Measurements from ENCODE around the gene ARHGDIG.

Gene ARHGDIG

DNA sequence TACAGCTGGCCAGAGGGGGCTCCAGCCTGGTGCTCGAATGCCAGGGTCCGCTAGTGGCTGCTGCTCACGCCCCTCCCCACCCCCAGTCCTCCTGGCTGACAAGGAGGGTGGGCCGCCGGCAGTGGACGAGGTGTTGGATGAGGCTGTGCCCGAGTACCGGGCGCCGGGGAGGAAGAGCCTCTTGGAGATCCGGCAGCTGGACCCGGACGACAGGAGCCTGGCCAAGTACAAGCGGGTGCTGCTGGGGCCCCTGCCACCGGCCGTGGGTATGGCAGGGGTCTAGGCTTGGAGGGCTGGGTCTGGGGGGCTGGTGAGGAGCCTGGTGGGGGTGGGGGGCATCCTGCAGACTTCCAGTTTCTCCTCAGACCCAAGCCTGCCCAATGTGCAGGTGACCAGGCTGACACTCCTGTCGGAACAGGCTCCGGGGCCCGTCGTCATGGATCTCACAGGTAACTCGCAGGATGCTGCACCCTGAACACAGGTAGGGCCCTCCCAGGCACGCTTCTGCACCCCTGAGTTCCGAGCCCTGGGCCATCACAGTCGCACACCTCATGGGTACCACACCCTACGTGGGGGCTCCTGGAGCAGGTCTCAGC is 1.4 kb downstream of the ARHGDIG start:
- no peak for DNase-seq

DNA sequence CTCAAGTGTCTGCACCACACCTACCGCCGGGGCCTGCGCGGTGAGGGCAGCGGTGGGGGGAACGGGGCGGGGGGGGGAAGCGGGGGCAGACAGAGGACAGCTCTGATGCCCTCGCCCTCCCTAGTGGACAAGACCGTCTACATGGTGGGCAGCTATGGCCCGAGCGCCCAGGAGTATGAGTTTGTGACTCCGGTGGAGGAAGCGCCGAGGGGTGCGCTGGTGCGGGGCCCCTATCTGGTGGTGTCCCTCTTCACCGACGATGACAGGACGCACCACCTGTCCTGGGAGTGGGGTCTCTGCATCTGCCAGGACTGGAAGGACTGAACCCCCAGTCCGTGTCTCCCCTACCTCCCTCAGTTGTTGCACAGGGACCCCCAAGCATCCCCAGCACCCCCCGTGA is 2.1 kb downstream of the ARHGDIG start:
- DNase-seq: no peak

DNA sequence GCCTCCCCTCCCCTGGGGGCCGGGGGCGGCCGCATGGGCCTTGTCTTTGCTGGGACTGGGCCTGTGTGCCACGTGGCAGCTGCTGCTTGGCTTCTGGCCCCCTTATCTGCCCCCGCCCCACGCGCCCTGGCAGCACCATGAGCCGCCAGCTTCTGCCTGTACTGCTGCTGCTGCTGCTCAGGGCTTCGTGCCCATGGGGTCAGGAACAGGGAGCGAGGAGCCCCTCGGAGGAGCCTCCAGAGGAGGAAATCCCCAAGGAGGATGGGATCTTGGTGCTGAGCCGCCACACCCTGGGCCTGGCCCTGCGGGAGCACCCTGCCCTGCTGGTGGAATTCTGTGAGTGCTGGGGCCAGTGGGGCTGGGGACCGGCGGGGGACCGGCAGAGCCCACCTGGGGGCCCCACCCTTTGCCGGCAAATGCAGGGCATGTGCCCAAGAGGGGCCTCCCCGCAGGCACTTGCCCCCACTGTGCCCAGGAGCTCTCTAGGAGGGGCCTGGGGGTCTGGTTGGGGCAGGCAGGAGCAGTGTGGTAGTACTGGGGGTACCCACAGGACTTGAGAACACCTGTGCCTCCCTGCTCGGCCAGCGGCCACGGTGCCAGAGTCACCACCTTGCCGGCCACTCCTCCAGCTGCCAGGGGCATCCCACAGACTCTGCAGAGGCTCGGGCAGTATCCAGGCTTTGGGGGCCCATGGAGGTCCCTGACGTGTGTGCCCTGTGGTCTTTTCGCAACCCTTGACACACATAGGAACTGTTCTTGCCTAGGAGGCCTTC is 2.8 kb downstream of the ARHGDIG start, which contains the start of gene PDIA2:
Gene PDIA2, plus strand, starts transcription at position 132 of the 773 bp plus-strand sequence. Its CDS starts 6 bp downstream, at position 138.
- no peak for DNase-seq

DNA sequence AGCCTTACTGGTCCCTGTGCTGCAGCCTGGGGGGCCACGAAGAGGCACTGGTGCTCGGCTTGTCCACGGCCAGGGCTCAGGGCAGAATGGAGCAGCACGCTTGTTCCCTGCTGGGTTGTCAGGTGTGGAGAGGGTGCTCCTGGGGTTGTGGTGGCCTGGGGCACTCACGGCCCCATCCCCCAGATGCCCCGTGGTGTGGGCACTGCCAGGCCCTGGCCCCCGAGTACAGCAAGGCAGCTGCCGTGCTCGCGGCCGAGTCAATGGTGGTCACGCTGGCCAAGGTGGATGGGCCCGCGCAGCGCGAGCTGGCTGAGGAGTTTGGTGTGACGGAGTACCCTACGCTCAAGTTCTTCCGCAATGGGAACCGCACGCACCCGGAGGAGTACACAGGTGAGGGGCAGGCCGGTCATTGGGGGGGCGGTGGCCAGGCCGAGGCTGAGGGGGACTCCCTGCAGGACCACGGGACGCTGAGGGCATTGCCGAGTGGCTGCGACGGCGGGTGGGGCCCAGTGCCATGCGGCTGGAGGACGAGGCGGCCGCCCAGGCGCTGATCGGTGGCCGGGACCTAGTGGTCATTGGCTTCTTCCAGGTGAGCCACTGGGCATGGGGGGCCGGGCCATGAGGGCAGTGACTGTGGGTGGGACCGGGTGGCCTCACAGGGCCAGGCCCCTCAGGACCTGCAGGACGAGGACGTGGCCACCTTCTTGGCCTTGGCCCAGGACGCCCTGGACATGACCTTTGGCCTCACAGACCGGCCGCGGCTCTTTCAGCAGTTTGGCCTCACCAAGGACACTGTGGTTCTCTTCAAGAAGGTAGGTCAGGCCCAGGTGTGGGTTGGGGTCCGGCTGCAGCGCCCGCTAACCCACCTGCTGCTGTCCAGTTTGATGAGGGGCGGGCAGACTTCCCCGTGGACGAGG is 4.1 kb downstream of the ARHGDIG start:
- no peak for DNase-seq

DNA sequence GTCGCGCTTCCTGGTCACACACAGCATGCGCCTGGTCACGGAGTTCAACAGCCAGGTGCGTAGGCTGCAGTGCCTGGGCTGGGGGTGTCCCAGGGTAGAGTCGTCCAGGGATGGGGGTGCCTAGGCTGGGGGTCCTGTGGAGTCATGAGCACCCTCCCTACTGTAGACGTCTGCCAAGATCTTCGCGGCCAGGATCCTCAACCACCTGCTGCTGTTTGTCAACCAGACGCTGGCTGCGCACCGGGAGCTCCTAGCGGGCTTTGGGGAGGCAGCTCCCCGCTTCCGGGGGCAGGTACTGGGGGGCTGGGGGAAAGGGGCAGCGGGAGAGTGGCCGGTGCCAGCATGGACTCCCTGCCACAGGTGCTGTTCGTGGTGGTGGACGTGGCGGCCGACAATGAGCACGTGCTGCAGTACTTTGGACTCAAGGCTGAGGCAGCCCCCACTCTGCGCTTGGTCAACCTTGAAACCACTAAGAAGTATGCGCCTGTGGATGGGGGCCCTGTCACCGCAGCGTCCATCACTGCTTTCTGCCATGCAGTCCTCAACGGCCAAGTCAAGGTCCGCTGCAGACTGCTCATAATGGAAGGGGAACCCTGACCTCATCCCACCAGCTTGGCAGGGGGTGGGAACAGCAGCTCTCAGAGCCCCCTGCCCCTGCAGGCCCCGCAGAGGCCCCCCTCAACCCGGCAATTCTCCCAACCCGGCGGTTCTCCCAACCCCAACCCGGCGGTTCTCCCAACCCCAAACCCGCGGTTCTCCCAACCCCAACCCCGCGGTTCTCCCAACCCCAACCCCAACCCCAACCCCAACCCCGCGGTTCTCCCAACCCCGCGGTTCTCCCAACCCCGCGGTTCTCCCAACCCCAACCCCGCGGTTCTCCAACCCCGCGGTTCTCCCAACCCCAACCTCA is 5.0 kb downstream of the ARHGDIG start:
- no peak for DNase-seq

DNA sequence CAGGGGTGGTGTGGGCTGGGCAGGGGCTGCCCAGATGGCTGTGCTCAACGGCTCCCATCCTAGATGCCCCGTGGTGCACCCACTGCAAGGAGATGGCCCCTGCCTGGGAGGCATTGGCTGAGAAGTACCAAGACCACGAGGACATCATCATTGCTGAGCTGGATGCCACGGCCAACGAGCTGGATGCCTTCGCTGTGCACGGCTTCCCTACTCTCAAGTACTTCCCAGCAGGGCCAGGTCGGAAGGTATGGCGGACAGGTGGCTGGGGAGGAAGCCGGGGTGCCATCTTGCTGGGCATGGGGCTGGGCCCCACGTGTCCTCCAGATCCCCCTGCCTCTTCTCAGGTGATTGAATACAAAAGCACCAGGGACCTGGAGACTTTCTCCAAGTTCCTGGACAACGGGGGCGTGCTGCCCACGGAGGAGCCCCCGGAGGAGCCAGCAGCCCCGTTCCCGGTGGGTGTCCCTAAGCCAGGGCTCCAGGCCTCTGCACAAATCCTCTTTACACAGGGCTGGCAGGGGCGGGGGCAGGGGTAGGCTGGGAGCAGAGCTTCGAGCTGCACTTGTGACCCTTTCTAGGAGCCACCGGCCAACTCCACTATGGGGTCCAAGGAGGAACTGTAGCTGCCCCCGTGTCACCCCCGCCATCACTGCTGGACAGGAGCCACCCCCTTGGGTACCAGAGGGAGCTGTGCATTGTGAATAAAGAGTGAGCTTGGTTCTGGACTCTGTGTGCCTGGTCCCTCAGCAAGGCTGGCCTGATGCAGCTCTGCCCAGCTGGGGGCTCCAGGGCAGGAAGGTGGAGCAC is 6.3 kb downstream of the ARHGDIG start:
- DNase-seq: no peak

DNA sequence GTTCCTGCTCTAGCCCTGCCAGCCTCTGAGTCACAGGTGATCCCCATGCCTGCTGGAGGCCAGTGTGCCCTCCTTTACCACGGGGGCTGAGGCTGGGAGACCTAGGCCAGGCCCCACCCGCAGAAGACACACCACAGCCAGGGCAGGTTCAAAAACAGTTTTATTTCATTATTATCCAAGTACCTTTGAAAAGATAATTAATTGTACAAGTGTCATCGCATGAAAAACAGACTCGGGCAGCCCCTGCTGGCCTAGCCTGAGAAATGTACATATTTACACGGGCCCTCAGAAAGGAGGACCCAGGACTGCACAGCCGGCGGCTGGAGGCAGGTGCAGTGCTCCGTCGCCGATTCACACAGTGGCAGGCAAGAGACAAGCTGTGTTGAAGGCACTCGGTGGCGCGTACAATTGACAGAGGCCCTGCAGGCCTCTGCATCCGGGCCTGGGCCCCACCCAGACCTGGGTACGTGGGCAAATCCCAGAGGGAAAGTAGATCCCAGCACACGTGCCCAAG is 7.0 kb downstream of the ARHGDIG start:
- DNase-seq: no peak

DNA sequence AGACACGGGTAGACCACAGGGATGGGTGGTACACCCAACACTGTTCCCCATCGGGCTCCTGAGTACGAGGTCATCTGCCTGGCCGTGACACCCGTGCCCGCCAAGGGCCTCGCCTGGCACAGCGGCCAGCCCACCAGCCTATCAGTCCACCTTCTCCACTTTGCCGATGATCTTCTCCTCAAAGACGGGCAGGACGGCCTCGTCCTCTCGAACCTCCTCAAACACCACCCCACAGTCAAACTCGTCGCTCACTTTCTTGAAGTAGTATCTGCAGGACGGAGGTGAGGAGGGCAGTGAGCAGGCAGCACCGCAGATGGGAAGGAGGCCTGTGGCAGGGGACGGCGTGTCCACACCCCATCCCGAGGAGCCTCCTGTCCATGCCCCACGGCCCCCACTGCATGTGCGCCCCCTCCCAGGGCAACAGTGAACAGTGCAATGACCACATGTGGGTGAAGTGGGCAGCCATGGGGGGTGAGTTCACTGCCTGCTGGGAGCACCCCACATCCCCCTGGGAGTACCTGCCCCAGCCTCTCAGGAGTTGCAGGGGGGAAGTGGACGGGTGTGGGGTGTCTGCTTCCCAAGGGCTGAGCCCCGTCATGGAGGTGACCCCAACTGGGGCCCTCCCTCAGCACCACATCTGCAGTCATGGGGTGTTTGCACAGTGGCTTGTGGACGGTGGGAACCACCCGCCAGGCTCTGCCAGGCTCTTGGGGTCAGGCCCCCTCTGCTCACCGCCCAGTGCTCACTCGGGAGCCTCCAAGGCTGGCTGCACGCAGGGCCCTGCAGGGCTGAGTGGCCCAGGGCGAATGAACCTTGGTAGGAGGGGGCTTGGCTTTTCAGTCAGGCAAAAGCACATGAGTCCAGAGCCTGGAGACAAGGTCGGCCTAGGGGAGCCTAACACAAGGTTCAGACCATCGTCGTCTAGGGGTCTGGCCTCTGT is 7.9 kb downstream of the ARHGDIG start:
- DNase-seq: no peak

DNA sequence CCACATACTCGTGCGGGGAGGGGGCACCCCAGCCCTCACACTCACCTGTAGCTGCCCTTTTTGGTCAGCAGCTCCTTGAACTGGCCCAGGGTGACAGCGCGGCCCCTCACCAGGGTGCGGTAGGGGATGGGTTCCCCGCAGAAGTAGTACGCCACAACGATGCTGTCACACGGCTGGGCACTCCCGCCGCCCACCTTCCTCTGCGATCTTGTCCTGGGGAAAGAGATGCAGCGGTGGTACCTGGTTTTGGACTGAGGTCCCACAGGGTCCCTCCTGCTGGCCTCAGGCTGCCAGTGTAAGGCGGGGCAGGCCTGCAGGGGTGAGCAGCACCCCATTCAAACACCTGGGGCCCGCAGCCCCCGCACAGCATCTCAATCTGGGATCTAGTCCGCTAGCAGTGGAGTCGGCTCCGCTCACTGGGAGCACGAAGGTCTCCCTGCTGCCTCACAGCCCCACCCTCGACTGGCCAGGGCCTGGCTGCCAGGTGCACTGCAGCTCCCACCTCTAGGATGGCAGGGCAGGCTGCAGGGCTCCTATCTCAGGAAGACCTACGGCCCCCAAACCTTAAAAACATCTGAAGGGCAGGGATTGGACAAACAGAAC is 9.1 kb downstream of the ARHGDIG start:
- DNase-seq: no peak

DNA sequence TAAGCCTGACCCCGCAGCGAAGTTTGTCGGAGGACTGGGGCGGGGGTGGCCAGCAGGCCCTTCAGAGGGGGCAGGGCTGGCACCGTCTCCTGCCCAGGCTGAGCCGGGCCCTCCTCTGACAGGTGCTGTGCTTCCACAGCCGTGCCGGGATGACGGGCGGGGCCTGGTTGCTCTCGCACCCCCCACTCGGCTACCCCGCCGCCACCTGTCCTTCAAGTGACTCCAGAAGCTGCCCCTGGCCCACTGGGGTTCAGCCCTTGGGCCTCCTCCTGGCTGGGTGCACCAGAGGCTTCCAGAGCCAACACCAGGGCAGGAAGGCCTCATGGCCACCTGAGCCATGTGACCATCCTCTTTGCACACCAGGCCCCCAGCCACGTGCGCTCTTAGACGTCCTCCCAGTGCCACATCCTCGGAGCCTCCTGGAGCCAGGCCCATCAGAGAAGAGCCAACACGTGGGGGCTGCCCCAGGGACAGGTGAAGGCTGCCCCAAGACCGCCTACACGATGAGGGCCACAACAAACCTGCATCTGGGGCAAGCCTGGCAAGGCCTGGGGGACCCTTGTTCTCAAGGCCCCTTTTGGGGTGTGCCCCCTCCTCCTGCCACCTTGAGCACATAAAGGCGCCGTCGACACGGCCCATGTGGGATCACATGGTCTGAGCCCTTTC is 9.8 kb downstream of the ARHGDIG start:
- DNase-seq: no peak

DNA sequence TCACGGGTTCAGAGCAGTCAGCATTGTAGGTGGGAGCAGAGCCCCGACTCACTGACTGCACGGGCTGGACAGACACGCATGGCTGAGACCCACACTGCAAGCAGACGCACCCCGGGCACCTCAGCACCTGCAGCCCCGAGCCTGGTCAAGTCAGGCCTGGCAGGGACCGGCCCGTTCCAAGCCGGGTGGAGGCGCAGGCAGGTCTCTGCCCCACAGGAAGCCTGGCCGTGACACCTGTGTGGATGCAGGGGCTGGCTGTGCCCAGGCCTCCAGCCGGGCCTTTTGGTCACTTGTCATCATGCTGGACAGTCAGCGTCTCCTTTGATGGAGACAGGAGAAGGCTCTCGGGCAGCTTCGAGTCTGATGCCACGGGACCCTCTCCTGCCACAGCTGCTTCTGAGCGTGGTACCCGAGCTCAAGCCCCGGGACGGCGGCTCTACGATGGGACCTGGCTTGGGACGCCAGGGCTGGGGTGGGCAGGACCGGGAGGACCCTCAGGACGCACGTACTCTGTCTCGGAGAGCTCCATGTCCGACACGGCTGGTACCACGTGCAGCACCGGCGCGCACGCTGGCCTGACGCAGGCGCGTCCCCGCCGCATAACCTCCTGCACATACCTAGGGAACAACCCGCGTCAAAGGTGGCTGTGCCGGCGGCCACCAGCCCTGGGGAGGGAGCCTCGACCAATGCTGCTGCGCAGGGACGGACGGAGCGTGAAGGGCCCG is 10.5 kb downstream of the ARHGDIG start:
- DNase-seq: no peak

DNA sequence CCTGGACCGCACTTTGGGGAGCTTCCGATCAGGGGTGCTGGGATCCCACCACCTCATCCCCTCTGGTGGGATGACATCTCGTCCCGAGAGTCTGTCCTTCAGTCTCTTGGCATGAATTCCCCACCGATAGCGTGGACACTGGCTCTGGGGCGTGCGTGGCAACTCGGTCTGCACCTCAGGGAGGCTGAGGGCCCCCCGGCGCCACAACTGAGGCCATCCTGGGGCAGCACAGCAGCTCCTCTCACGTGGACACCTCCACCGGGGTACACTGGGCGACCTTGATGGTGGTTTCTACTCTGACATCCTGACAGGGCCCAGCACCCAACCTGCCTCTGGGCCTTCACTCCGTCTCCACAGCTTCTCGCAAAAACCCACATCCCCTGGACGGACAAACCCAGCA is 11.1 kb downstream of the ARHGDIG start:
- no peak for DNase-seq

DNA sequence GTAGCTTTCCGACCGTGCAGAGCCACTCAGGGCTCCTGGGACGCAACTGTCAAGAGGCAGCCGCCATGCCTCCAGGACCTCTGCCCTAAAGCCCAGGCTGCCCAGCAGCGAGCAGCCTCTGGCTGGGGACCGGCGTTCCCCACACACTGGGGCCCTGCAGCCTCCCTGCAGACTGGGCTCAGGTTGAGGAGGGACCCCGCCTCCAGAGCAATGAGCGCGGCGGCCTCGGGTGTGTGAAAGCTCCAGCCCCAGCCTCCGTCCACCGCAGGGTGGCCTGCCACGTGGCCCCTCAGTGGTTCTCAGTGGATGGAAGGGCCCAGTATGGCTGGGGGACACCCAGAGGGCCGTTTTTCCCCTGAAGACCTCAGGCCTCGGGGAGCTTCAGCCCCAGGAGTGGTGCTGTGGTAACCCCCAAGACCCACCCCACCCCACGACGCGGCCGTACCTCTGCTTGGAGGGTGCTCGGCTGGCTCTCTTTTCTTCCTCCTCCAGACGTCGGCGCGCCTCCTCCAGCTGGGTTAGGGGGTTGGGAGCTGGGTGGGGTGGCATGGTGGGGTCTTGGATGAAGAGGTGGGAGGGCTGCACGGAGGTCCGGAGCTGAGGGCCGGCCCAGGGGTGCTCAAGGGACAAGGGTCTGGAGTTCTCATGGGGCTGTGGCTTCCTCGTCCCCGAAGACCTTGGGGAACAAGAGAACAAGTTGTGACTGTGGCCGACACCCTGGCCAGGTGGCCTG is 12.8 kb downstream of the ARHGDIG start:
- DNase-seq: no peak

DNA sequence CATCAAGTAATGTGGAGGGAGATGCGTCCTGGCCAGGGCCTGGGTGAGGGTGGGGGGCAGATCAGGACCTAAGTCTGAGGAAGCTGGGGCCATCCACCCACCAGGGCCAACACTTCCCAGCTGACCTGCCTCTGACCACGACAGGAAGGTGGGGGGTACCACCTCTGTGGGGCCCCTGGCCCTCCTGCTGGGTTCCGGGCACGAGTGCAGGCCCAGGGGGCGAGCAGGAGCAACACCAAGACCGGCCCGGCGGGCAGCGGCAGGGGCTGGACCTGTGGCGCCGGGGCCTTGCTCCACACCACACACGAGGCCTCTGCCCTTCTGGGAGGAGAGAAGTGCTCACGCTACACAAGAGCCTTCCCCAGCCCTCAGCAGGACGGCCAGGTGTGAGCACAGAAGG is 15.9 kb downstream of the ARHGDIG start:
- DNase-seq: no peak

DNA sequence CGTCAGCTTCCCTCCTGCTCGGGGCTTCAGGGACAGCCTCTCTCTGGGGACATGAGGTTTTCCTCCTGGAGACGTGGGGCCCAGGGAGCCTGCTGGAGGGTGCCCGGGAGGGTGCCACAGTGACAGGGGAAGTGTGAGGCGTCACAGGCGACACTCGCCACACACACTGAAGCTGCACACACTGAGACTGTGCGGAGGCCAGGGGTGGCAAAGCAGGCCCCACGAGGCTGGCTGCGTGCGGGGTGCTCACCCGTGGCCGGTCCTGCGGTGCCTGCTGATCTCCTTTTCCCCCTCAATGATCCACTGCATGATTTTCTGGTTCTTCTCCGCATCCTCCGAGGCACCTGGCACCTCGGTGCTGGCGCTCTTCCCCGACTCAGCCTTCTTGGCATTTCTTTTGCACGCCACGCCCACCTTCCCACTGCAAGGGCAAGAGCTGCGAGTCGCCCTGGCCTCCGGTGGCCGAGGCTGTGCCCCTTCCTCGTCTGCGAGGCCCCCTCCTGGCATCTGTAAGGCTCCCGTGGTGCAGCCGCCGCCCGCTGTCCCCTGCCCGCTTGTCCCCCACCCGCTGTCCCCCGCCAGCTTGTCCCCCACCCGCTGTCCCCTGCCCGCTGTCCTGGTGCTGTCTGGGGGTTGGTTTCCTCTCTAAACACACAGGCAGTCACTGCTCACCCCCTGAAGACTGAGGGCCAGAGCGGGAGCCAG is 16.6 kb downstream of the ARHGDIG start:
- DNase-seq: no peak

DNA sequence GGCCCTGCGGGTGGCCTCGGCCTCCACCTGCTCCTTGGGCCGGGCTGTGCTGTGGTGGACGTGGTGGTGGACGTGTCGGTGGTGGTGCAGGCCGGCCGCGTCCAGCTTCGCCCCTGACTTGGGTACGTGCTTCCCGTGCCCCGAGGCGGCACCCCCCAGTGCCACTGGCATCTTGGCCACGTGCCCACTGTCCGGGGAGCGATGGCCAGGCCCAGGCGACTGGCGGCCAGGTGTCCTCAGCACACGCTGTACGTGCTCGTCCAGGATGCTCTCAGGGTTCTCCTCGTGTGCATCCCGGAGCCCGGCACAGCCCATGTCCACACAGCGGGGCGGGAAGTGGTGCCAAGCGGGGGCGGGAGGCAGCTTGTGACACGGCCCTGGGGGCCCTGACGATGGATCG is 17.4 kb downstream of the ARHGDIG start:
- no peak for DNase-seq

DNA sequence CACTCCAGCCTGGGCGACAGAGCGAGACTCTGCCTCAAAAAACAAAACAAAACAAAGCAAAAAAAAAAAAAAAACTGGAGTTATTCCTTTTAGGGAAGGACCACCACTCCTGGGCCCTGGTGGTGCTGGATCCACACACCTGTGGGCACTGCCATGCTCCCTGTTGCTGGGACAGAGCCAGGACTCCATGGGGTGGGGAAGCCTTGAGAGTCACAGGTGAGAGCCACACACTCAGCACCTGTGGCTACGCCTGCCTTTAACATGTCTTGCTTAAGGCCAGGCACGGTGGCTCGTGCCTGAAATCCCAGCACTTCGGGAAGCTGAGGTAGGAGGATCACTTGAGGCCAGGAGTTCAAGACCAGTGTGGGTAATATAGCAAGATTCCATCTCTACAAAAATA is 20.8 kb downstream of the ARHGDIG start:
- DNase-seq: no peak

Measured in activated naive CD4-positive, alpha-beta T cell treated with Interleukin-2 at 50 U/mL for 16 hours (primary cell).